Stimulated activated CD8-positive, alpha-beta memory T cell treated with anti-CD3 and anti-CD28 coated beads, Interleukin-15, amount 100 ng/mL, for 48 hours (primary cell): Measurements from ENCODE around the gene FHIT.
"Not testable (repeated sequence)": the region's sequence is repeated elsewhere in the genome, so short reads cannot be mapped to it uniquely, and the experiment has no call there.

ENCODE experiments used
- DNase-seq, 2 donors: peaks; one replicate each; pipeline ENCODE4 v3.0.0-alpha.2; 2020; ENCODE audit warnings: low read depth in 2 of 2

Gene FHIT

DNA sequence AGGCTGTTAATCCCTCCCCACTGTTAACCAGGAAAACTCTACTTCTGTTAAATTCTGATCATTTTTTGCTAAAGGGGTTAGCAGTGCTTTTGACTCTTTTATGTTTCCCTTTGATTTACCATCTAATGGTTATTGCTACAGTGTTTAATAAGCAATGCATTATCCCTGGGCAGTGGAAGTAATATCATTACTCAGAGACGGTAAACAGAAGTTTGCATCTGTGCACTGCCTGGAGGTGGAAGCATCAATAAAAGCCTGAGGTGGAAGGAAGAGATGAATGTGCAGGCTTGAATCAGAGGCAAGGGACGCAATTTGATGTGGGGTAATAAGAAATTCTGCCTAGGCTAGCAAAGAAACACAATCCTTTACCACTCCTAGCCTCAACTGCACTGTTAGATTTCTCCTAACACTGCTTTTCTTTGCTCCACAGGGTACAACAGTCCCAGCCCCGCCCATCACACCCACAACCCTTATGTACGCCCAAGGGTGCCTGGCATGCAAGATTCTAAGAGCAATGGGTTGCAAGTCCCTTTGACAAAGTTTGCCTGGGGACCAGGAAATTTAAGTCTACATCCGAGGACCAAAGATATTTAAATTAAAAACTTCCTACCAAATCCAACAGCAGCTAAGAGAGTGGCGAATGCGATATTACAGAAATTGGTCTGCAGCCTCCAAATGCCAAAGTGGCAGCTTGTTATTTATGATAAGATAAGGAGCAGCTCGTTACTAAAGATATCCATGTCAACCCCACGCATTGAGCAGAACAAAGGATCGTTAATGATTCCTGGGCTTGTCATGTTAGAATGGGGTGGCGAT is 261.4 kb downstream of the FHIT start:
- DNase-seq = no peak

DNA sequence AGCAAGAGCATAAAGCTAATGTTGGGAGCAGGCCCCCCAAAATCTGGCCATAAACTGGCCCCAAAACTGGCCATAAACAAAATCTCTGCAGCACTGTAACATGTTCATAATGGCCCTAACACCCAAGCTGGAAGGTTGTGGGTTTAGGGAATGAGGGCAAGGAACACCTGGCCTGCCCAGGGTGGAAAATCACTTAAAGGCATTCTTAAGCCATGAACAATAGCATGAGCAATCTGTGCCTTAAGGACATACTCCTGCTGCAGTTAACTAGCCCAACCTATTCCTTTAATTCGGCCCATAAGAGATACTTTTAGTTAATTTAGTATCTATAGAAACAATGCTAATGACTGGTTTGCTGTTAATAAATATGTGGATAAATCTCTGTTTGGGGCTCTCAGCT is 264.1 kb downstream of the FHIT start:
- DNase-seq = not testable (repeated sequence)

DNA sequence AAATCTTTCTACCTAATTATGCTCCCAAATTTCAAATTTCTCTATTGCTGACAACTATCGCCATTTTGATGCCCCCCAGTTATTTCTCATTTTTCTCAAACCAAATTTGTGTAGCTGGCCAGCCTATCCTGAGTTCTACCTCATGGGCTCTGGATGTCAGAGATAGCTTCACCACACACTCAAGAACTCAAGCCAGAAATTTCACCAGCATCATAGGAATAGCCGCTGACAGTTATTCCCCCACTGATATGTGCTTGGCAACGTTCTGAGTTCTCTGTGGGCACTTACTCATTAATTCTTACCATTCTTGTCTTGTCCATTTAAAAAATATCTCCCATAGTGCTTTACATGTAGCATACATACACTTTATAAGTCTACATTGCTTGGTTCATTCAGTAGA is 264.7 kb downstream of the FHIT start:
- DNase-seq = no peak

DNA sequence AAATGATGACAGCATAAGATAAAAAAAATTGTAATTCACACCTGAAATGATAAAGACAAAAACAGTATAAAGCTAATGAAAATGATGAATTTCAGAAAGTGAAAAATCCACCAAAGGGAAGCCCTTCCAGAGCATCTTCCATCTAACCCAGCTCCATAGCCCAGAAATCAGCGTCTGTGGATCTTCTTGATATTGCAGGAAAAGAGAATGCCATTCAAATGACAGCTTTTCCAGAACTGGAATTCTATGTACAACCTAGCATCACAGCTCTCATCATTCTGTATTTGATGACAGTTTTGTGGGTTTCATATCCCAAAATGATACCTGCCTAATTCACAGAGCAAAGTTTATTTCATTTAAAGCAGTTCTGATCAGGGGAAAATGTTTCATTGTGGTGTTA is 267.3 kb downstream of the FHIT start:
- DNase-seq = no peak

DNA sequence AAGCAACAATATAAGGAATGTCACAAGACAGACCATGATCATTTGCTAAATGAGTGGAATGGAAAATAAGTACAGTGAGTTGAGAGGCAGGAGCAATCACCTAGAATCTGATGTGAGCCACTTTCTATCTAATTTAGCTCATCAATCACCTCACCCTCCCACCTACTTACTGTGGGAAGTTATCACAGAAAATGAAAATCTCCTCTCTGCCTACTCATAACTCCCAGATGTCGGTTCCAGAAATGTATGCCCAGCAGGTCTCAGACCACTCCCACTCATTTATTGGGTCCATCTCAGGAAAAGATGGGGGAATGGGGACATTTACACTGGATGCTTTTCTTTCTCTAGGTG is 270.9 kb downstream of the FHIT start:
- DNase-seq = no peak

DNA sequence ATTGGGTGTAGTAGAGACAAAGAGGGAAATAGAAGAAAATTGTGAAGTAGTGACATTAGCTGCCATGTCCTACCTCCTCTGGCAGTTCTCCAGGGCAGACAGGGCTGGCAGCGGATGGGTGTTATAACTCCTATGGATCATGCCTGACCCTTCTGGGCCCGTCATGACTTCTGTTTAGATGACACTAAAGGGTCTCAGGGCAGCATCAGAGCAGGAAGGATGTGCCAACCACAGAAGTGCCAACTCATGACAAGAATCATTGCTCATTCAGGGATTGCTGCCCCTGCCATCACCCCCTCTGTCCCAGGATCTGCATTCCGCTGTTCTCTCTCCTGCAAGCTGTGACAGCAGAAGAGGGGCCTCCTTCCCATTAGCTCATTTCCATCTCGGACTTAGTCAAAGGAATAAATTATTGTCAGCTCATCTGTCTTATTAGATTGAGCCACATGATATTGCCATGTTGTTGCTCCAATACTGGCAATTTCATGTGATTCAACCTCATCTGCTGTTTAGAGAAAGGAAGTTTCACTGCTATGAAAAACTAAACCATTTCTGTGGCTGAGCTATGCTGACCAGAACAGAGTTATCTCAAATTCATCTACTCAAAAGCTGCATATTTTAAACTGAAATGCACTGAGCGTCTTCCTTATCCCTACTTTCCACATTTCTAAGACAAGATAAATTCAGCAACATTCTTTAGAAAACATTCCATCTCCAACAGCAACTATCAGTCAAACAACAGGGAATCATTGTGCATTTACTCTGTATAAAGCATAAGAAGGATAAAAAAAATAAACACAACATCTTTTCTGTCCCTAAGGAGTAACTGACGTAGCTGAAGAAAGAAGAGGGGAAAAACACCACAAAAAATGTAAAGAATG is 271.6 kb downstream of the FHIT start:
- no peak for DNase-seq

DNA sequence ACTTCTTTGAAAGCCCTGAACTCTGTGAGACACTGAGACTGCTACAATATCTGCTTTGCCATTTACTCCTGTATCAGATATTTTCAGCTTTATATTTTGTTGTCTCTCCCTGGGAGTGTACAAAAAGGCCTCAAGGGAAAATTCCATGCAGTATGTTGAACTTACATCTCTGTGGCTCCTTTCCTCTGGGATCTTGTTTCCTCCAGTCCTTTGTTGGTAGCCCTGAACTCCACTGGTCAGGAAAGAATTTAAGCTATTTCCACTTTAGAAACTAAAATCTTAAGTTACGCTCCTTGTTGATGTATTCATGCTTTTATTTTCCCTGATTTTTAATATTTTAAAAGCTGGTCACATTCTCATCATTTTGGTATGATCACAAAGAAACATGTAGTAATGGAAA is 277.9 kb downstream of the FHIT start:
- no peak for DNase-seq

DNA sequence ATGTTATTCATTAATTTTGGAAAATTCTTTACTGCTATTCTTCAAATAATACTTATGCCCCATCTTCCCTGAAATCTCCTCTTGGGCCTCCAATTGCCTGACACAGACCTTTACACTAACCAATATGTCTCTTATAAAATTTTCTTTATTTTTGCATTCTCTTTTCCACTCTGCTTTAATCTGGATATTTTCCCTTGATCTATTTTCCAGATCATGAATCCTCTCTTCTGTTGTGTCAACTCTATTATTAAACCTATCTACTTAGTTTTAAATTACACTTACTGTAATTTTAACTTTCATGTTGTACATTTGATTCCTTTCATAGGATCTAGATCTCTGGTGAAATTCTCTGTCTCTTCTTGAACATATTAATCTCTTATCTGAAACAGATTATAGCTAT is 278.7 kb downstream of the FHIT start:
- DNase-seq = no peak

DNA sequence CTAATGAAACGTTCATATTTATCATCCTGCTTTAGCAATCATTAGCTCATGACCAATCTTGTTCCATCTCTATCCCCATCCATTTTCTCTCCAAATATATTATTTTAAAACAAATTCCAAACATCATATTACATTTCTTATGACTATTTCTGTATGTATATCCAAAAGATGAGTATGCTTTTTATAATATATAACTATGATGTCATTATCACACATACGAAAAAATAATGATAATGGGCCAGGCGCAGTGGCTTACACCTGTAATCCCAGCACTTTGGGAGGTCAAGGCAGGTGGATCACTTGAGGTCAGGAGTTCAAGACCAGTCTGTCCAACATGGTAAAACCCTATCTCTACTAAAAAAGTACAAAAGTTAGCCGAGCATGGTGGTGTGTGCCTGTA is 280.4 kb downstream of the FHIT start:
- no peak for DNase-seq

DNA sequence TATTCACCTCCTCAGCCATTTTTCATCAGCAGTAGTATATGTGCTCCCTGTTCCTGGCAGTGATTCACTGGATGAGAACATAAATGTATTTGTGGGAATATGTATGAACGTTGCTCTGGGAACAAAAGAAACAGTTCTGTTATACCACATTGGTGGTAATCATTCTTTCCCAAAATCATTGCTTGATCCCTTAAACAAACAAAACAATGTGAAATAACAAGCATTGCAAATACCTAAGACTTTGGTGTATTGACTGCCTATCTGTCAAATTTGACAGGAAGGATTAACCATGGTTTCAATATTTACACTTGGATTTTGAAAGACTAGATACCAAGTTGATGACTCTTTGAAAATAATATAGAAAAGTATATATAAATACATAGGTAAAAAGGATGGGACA is 284.1 kb downstream of the FHIT start:
- no peak for DNase-seq

DNA sequence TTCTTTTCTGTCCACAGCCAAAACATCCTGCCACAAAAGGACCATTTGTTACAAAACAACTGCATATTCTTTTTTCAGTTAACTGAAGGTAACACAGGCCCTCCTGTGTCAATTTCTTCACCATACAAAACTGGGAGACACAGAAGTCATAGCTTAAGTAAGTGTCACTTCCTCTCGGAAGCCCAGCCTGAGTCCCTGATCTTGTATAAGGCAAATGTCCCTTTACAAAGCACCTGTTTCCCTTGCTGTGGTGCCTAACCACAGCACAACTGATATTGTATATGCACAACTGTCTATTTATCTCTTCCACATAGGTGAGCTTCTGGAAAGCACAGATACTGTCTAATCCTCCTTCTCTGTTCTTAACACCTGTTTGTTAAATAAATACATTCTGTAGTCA is 293.7 kb downstream of the FHIT start:
- DNase-seq = no peak

DNA sequence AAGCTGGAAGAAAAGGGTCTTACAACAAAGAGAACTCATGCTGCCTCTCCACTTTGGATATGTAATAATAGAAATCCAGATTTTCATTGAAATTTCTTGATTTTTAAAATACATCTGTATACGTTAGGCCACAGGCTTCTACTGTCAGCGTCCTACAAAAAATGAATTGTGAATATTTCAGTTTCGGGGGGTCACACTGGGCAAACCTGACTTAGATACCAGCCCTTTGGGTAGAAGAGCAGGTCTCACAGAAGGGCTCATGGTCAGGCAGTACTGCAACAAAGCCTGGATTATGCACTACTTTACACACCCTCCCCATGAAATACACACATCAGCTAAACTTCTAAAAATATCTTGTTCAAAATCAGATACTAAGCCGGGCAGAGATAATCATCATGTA is 294.5 kb downstream of the FHIT start:
- no peak for DNase-seq

DNA sequence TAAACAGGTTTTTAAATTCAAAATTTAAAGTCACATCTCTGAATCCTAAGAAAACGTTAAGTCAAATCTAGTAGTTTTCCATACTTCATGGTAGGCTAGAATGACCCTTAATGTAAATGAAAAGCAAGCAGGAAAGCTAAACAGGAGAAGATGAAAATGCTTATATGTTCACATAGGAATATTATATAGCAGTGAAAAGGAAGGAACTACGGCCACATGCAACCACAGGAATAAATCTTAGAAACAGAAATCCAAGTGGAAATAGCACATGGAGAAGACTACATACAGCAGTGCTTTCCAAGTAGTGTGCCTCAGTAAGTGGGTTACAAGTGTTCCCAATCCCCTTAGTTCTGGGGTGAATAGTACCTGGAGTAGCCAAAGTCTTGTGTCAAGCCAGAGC is 296.2 kb downstream of the FHIT start:
- DNase-seq = no peak

DNA sequence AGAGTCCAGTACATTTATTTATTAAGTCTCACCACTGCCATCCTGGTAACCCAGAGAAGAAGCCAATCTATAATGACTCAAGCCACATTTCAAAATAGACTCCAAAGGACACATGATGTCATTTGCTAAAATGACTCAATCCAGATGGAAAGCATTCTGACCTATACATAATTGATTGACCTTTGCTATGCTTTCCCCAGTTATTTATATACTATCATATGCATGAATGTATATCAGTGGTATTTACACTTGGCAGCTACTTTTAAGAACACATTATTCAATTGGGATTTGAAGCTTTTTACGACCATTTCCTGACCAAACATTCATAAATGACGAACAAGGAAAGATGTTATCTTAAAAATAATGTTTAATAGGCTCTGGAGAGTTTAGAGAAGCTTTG is 297.2 kb downstream of the FHIT start:
- DNase-seq = no peak

DNA sequence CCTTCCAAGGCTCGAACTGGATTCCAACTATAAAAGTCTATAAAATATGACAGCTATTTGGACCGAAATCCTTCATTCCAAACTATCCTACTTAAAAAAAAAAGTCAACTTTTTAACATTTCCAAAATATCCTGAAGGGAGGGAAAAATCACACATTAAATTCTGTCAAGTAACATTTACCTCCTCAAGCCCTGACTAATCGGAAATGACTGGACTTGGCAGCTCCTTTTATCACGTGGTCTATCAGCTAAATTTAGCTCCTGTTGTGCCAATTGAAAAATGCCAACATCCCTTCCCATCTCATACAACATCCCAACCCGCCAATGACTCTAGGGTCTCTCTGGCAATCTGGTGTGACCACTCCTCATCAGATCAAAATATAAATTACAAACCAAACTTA is 297.9 kb downstream of the FHIT start:
- DNase-seq = no peak

DNA sequence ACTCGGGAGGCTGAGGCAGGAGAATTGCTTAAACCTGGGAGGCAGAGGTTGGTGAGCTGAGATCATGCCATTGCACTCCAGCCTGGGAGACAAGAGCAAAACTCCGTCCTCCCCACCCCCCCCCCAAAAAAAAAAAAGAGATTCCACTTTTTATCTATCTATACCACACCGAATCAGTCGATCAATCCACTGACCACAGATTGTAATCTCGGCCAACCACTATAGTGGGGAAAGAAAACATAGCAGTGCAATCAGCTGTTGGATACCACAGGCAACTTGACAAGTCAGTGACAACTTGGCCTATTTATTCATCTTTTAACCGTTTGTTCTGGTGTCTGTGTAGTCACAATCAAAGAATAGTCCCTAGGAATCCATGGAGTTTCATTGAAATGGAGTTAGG is 299.2 kb downstream of the FHIT start:
- DNase-seq = no peak

DNA sequence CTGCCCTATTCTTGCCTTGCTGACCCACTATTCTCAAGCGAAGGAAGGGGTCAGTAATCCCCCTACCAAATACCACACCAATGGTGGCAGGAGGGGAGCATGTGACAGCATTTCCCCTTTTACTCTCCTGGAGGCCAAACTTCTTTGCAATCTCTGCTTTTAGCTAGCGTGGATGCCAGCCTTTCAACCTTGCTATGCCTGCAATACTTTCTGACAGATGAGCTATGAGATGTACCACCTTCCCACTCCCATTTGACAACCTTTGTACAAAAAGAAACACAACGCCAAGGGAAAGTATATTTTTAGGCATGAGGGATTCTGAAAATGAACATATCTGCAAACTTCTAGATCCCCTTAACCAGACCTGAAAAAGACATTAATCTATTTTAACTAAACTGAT is 302.1 kb downstream of the FHIT start:
- no peak for DNase-seq

DNA sequence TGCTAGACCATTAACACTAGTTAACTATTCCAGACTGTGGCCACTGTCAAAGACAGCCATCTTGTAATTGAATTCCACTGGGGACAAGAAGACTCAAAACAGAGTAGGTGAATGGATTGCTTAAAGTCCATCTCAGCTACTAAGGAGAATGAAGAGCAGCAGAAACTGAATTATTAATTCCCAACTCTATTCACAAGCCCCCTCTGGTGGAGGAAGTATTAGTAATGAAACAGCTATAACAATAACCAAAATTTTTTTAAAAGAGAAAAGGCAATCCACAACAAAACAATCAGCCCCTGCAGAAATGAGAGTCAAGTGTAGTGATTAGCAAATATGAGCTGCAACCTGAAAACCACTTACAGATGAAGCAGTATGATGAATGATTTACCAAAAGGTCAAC is 302.8 kb downstream of the FHIT start:
- DNase-seq = no peak

DNA sequence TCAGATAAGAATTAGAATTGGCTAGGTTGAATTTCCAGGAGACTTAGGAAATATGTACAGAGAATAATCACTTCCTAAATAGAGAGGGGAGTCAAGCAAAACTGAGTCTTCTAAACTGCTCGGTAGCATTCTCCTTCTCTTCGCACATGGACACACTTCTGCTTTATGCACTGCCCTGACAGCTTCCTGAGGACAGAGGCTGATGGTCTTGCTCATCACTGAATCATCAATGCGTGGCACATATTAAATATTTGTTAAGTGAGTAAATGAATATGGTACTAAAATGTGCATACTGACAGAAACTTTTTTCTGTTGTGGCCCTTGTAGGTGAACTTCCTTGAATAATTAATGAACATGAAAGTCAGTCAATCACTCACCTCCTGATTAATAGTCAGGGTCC is 315.5 kb downstream of the FHIT start:
- no peak for DNase-seq

DNA sequence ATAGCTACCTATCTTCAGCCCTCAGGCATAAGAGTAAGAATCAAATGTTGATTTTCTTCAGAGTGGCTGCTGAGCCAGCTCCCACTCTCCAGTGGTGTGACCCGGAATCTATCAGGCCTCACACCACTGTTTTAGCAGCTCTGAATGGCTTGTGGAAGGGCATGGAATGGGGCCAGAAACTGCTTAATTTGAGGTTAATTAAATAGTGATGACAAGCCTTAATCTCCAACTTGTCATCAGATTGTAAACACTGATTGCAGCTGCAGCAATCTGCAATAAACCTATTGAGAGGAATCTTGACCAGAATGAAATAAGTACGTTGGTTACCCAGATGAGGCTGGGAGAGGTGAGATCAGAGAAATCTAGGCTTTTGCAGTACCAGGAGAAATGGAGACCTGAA is 317.4 kb downstream of the FHIT start:
- DNase-seq = no peak

DNA sequence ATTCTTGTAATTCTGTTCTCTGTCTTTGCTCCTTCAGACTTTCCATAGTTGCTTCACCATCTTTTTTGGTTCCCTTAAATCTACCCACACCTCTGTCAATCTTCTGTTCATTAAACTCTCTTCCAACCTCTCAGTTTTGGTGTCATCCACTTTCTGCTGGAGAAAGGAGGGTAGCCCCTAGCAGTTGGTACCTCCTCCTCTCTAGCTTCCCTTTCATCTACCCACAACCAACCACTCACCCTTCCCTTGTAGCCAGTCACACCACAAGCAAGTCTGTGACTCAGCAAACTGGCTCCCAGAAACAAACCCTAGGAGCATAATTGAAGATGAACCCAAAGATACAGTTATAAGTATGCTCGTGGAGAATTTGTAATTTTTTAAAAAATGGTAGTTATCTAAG is 318.6 kb downstream of the FHIT start:
- DNase-seq = no peak

DNA sequence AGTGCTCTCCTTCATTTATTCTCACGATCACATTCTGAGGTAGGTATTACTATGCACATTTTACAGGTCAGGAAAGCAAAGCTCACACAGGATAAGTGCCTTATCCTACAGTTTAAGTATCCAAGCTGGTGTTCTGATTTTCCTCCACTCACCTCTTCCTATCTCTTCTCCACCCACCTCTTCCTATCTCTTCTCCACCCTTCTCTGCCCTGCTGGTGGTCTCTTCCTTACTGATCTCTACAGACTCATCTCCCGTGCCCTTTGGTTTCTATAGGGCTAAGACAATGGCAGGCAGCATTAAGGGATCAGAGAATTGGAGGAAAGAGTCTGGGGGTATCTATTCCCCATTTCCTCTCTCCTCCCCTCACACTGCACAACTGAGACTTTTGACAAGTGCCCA is 319.1 kb downstream of the FHIT start:
- no peak for DNase-seq

DNA sequence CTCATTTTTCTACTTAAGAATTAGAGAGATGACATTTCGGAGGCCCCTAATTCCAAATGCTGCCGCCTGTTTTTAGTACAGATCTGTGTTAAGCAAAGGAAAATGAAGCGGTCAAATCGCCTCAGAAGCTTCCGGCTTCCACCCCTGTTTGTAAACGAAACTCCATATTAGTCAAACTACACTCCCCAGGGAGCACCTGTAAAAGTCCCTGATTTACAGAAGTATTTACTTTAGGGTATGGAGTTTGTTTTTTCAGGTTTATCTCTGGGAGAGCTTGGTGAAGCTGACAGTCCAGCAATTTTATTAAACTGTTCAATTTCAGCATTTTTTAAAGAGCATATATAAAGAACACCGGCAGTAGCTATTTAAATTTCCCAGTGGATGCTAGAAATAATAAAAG is 319.8 kb downstream of the FHIT start:
- DNase-seq = no peak
